Measurements from ENCODE around the gene SCRN3.
"Not testable (repeated sequence)": the region's sequence is repeated elsewhere in the genome, so short reads cannot be mapped to it uniquely, and the experiment has no call there.

SCRN3 gene, protein sequence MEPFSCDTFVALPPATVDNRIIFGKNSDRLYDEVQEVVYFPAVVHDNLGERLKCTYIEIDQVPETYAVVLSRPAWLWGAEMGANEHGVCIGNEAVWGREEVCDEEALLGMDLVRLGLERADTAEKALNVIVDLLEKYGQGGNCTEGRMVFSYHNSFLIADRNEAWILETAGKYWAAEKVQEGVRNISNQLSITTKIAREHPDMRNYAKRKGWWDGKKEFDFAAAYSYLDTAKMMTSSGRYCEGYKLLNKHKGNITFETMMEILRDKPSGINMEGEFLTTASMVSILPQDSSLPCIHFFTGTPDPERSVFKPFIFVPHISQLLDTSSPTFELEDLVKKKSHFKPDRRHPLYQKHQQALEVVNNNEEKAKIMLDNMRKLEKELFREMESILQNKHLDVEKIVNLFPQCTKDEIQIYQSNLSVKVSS

DNA sequence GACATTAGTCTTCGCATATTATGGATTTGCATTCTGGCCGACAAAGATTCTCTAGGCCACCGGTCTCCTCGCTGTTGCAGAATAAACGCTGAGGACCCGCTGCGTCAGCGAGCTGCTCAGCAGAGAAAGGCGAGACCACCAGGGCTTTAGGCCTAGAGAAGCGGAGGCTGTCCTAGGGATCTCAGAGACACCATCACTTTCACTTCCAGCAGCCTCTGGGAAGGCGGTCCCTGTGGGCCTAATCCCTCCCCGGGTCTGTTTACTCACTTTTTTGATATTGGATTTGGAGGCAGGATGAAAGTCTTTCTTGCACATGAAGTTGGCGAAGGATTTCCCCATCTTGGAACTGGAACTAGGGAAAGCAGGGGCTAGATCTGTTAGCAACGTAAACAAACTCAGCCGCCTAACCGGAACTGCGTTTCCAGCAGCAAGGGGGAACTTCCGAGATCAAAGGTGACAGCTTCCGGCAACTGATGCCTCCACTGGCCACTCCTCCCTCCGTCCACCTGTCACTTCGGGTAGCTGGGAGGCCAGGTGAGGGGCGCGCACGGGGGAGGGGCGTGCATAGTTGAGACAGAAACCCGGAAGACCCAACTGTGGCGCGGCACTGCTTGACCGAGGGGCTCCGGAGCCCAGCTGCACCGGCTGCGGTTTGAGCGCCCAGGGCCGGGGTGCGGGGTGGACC lies at the start of gene SCRN3:
SCRN3 (plus strand) TSS at position 447 of the 685 bp plus-strand sequence. CDS start 2,554 bp downstream, outside the sequence.
- DNase-seq: peak; percentile 64

DNA sequence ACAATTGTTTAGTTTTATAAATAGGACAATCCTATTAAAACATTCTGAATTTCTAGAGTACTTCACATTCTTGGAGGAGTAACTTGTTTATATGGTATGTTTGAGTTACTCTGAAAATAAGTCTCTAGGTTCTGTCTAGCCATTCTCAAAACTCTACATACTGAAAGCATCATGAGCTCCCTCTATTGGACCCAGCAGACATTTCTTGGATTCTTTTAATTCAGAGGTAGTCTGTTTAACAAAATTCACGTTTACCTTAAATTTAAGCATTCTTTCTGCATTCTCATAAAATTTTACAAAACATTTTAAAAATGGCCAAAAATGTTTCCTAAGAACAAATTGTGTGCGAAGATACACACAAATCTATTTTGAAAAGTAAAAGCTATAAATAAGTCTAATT lies 45.5 kb upstream of the SCRN3 start:
- no peak for DNase-seq

DNA sequence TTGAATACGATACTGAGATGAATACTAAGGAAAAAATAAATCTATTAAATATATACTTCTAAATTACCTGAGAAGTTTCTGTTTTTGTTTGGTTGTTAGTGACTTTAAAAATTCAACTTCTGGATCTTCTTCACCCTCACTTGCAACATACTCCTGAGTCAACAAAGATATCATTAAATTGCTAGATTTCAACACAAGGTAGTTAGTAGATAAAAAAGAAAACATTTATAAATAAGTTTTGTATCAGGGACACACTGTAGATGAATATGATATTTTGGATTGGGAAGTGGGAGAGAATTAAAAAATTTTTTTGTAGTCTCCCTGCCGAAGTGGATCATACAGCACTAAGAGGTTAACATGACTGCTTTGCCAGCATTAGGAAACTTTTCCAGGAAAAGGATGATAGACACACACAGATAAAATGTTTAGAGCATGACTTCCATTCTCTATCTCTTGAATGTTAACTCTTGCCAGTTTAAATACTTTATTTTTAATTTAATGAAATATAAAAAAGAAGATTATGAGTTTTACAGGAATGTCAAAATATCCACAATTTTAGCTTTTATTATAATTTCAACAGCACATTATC lies 44.8 kb upstream of the SCRN3 start:
- no peak for DNase-seq

DNA sequence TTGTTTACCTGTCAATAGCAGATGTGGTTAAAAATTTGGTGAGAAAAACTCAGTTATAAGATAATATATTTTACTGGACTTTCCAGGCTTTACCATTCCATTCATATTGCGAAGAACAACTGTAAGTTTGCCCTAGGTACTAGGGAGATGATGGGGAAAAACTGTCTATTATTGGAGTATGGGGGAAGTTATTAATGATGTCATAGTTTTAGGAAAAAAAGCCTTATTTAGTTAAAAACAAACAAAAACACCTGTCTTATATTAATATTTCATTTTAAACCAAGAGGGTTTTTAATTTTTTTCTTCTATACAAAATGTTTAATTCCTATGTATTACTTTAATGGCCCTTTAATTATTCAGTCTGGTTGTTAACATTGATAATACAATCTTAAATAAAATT lies 42.5 kb upstream of the SCRN3 start:
- no peak for DNase-seq

- DNase-seq: no peak
Measured at GRCh38 chr2:174356347-174356746, 39.2 kb upstream of the SCRN3 start.

GRCh38 chr2:174359663-174360062 lies 35.9 kb upstream of the SCRN3 start:
- DNase-seq: not testable (repeated sequence)

DNA sequence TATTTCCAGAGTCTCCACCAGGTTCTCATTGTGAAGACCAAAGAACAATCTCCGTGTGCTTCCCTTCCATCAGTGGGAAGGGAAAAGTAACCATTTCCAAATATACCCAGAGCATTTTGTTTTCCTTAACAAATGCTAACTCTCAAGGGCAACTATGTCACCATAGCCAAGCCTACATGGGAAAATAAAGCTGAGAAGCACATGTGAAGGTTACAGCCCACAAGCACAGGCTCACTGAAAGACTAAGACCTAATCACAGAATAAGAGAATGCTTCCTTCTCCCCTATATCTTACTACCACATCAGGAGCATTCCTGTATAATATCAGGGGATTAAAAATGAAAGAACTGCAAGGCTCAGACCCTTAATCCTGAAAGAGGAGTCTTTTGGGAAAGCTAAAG lies 32.6 kb upstream of the SCRN3 start:
- DNase-seq: no peak

DNA sequence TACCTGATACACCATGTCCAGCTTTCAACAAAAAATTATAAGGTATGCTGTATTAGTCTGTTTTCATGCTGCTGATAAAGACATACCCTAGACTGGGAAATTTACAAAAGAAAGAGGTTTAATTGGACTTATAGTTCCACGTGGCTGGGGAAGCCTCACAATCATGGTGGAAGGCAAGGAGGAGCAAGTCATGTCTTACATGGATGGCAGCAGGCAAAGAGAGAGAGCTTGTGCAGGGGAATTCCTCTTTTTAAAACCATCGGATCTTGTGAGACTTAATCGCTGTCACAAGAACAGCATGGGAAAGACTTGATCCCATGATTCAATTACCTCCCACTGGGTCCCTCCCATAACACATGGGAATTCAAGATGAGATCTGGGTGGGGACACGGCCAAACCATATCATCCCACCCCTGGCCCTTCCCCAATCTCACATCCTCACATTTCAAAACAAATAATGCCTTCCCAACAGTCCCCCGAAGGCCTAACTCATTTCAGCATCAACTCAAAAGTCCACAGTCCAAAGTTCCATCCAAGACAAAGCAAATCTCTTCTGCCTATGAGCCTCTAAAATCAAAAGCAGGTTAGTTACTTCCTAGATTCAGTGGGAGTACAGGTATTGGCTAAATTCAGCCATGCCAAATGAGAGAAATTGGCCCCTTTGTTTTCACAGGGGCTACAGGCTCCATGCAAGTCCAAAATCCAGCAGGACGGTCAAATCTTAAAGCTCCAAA lies 31.9 kb upstream of the SCRN3 start:
- not testable (repeated sequence) for DNase-seq

- DNase-seq: no peak
Measured at GRCh38 chr2:174364628-174365027, 30.9 kb upstream of the SCRN3 start.

GRCh38 chr2:174365571-174365970 lies 30.0 kb upstream of the SCRN3 start:
- DNase-seq: no peak

DNA sequence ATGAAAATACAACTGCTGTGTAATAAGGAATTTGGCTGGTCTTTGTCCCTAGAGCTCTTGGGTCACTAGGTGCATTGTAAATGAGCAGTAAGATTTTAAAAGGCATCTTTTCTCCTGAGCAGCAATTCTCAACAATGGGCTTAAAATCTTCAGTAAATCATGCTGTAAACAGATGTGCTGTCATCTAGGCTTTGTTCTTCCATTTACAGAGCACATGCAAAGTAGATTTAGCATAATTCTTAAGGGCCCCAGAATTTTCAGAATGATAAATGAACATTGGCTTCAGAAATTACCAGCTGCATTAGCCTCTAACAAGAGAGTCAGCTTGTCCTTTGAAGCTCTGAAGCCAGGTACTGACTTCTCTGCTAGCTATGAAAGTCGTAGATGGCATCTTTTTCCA lies 26.8 kb upstream of the SCRN3 start:
- DNase-seq: no peak

DNA sequence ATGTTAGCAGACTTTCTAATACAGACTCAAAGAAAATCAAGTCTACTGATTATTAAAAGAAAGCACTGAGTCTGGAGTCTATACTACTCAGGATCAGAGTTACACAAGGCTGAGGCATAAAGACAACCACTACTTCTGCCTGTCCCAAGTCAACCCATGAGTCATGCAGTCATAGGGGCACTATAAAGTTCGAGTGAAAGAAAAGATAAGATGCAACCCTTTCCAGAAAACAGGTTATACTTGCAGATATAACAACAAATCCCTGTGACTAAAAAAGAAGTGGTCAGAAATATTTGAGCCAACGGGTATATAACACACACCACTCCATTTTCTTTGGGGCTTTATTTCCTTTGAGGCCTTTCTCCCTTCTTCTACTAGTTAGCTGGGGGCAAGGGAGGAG lies 18.6 kb upstream of the SCRN3 start:
- no peak for DNase-seq

GRCh38 chr2:174383796-174384195 lies 11.7 kb upstream of the SCRN3 start:
- DNase-seq: no peak

GRCh38 chr2:174385201-174385600 lies 10.3 kb upstream of the SCRN3 start:
- no peak for DNase-seq

DNA sequence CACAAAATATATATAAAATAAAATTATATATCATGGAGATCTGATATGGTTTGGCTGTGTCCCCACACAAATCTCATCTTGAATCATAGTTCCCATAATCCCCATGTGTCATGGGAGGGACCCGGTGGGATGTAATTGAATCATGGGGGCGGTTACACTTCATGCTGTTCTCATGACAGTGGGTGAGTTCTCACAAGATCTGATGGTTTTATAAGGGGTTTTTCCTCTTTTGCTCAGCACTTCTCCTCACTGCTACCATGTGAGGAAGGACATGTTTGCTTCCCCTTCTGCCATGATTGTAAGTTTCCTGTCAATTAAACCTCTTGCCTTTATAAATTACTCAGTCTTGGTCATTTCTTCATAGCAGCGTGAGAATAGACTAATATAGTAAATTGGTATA lies 6.8 kb upstream of the SCRN3 start:
- not testable (repeated sequence) for DNase-seq

DNA sequence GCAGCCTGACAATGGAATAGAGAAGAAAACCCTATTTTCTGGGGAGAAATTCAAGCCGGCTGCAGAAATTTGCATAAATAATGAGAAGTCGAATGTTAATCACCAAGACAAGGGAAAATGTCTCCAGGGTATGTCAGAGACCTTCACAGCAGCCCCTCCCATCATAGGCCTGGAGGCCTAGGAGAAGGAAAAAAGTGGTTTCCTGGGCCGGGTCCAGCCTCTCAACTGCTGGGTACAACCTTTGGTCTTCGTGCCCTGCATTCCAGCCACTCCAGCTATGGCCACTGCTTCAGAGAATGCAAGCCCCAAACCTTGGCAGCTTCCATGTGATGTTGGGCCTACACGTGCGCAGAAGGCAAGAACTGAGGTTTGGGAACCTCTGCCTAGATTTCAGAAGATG lies 6.0 kb upstream of the SCRN3 start:
- no peak for DNase-seq

GRCh38 chr2:174390303-174390702 lies 5.2 kb upstream of the SCRN3 start:
- not testable (repeated sequence) for DNase-seq

DNA sequence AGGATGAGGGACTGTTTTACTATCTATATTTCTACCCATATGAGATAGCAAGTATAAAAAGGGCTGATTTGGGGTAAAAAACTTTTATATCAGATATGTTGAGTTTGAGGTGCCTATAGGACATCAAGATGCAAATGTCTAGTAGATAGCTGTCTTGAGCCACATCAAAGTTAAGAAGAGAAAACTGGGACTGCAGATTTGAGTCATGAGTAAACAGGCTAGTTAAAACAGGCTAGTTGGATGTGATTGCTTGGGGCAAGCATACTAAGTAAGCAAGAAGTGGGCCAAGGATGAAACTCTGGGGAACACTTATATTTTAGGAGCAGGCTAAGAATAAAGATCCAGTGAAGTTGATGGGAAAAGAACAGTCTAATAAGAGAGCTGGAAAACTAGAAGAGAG lies 2.8 kb upstream of the SCRN3 start:
- DNase-seq: no peak

GRCh38 chr2:174395969-174396630 lies 570 bp downstream of the SCRN3 start:
- DNase-seq: no peak

DNA sequence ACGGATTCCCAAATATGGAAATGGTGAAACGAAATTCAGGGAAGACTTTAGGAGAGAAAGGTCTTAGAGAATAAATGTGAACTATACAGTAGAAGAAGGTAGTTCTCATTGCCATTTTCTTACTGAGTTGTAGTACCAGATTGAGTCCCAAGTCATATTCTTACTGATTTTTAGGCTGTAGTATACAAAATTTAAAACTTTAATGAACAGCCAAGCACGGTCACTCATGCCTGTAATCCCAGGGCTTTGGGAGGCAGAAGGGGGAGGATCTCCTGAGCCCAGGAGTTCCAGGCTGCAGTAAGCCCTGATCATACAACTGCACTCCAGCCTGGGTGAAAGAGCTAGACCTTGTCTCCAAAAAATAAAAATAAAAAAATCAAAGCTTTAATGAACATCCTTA lies 2.2 kb downstream of the SCRN3 start:
- DNase-seq: no peak

DNA sequence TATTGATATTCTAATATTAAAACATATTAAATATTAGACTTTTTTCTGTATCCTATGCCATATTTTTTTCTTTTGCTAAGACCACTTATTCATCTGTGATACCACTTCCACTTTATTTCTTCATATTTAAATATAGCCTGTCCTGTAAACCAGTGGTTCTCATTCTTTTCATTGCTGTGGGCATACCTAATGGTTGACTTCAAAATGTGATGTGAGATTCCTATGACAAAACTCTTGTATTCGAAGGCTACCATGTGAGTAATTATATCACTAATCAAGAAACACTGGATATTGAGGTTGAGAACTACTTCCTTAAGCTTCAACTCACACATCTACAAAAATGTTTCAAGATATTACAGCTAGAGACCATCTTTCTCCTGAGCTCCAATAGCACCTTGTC lies 3.6 kb downstream of the SCRN3 start:
- no peak for DNase-seq

GRCh38 chr2:174400853-174401252 lies 5.3 kb downstream of the SCRN3 start:
- DNase-seq: no peak

DNA sequence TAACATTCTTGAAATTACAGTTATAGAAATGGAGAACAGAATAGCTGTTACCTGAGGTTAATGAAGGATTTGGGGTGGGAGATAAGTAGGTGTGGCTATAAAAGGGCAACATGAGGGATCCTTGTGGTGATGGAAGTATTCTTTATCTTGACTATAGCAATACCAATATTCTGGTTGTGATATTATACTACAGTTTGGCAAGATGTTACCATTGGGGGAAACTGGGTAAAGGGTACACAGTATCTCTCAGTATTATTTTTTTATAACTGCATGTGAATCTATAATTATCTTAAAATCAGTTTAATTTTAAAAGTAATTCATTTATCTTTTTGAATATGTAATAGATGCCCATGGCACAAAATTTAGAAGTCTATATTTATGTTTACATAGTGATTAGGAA lies 8.1 kb downstream of the SCRN3 start:
- no peak for DNase-seq

Measured in activated T-cell treated with anti-CD3 and anti-CD28 coated beads for 4 hours (primary cell).